ENCODE data around the gene ROBO2. TPM values are rescaled to one million over a fixed set of nuclear protein-coding genes. Genes with fewer than 3 reads are reported as not detected.

The ROBO2 gene
- polyA plus RNA-seq, 1 of the 3 experiments (the other 2 are of a cell fraction) = not detected

- ChIA-PET POLR2A (no interaction called here), CTCF (no interaction called here)
- no peaks in the 10 kb centered on the region for H3K36me3 ChIP-seq (replicated peaks in 1 of 2; ENCODE audit: control insufficient read depth in 1 of 2, insufficient read depth in 2 of 2, low read length in 1 of 2)
- H3K9me2 ChIP-seq = no peaks in the 10 kb centered on the region
- H3K9ac ChIP-seq = no peak overlapping the region
- H2AFZ ChIP-seq (ENCODE audit: low read depth) = no peak overlapping the region
- no peak overlapping the region for H3K4me2 ChIP-seq
- no peaks in the 10 kb centered on the region for H3F3A ChIP-seq (replicated peaks; ENCODE audit: insufficient read depth)
- no peak for DNase-seq
- TF ChIP-seq YY1 (IDR thresholded peaks at IDR 0.05; ENCODE audit: low read depth) (no peak), SIN3A (IDR thresholded peaks at IDR 0.05; ENCODE audit: borderline replicate concordance, low read depth, low read length) (no peak), NFIC (IDR thresholded peaks at IDR 0.05; ENCODE audit: borderline replicate concordance) (no peak)
- no peaks in the 10 kb centered on the region for H3K79me2 ChIP-seq (ENCODE audit: insufficient read depth)
- WGBS (ENCODE audit: low lambda C conversion rate) = 8% methylated on average over 1 of the region's 1 CpG
- no peak overlapping the region for H3K4me3 ChIP-seq (ENCODE audit: low read depth in 2 of 2, low read length in 1 of 2)
- no peaks in the 10 kb centered on the region for H3K27me3 ChIP-seq (ENCODE audit: insufficient read depth)
- H3K4me1 ChIP-seq (ENCODE audit: control insufficient read depth in 1 of 2, insufficient read depth in 2 of 2, low read depth in 1 of 2, low read length in 1 of 2) = no peaks in the 10 kb centered on the region
- no peak overlapping the region for H3K27ac ChIP-seq (ENCODE audit: low read depth in 2 of 2, low read length in 1 of 2)
- H3K9me3 ChIP-seq = no peaks in the 10 kb centered on the region
- no peaks in the 10 kb centered on the region for H4K20me1 ChIP-seq (ENCODE audit: insufficient read depth)
Measured at GRCh38 chr3:77667901-77668300, 628.0 kb downstream of the ROBO2 start.

- no peaks in the 10 kb centered on the region for H4K20me1 ChIP-seq (ENCODE audit: insufficient read depth)
- no peaks in the 10 kb centered on the region for H3K4me1 ChIP-seq (ENCODE audit: control insufficient read depth in 1 of 2, insufficient read depth in 2 of 2, low read depth in 1 of 2, low read length in 1 of 2)
- H3K4me3 ChIP-seq (ENCODE audit: low read depth in 2 of 2, low read length in 1 of 2) = no peak overlapping the region
- no peak overlapping the region for H2AFZ ChIP-seq (ENCODE audit: low read depth)
- no peaks in the 10 kb centered on the region for H3F3A ChIP-seq (replicated peaks; ENCODE audit: insufficient read depth)
- WGBS (ENCODE audit: low lambda C conversion rate) = 0% methylated on average over 1 of the region's 1 CpG
- no peaks in the 10 kb centered on the region for H3K36me3 ChIP-seq (replicated peaks in 1 of 2; ENCODE audit: control insufficient read depth in 1 of 2, insufficient read depth in 2 of 2, low read length in 1 of 2)
- CTCF ChIA-PET = no interaction called here
- POLR2A ChIA-PET = no interaction called here
- no peaks in the 10 kb centered on the region for H3K9me3 ChIP-seq
- no peaks in the 10 kb centered on the region for H3K79me2 ChIP-seq (ENCODE audit: insufficient read depth)
- TF ChIP-seq PBX3 (IDR thresholded peaks at IDR 0.05) = no peak
- no peak for TF ChIP-seq USF1 (IDR thresholded peaks at IDR 0.05; ENCODE audit: borderline replicate concordance, low read depth)
- no peak for TF ChIP-seq FOXJ3 (CRISPR knock-in tag; IDR thresholded peaks at IDR 0.05)
- no peak for TF ChIP-seq CTCF (IDR thresholded peaks at IDR 0.05)
- no peak for TF ChIP-seq GATA2 (CRISPR knock-in tag; IDR thresholded peaks at IDR 0.05)
- no peak for TF ChIP-seq RXRA (IDR thresholded peaks at IDR 0.05; ENCODE audit: borderline replicate concordance, low read depth)
- TF ChIP-seq FOXM1 (IDR thresholded peaks at IDR 0.05; ENCODE audit: low read depth) = no peak
- no peak for TF ChIP-seq SMC3 (IDR thresholded peaks at IDR 0.05; ENCODE audit: low read depth, low read length)
- TF ChIP-seq JUND (IDR thresholded peaks at IDR 0.05) = no peak
- TF ChIP-seq ELF1 (IDR thresholded peaks at IDR 0.05) = no peak
- no peak overlapping the region for H3K9ac ChIP-seq
- no peaks in the 10 kb centered on the region for H3K9me2 ChIP-seq
- no peak overlapping the region for H3K4me2 ChIP-seq
- no peaks in the 10 kb centered on the region for H3K27me3 ChIP-seq (ENCODE audit: insufficient read depth)
- no peak for DNase-seq
- H3K27ac ChIP-seq (ENCODE audit: low read depth in 2 of 2, low read length in 1 of 2) = no peak overlapping the region
Measured at GRCh38 chr3:77668376-77668775, 628.5 kb downstream of the ROBO2 start.

All from SK-N-SH (cell line).